IMR-90 (cell line): ENCODE results near the gene MGME1. TPM values are rescaled to one million over a fixed set of nuclear protein-coding genes. Genes with fewer than 3 reads are reported as not detected.

Experiments used
- ATAC-seq: fragments of 200-7000 bp; cut with Tn5 transposase; 2 replicates; pipeline ENCODE4 v1.9.1; 2020; ENCODE audit warnings: low read depth, mild to moderate bottlenecking, moderate library complexity
- BruUV-seq: library from RNA; stranded (reverse); fragments of 400-500 nt; replicated peaks from 2 replicates; lab custom pipeline; 2021; lab: Mats Ljungman, UMichigan
- CTCF ChIA-PET: fragments of 300-600 bp; formaldehyde crosslinking; extraction: SDS; loops from one replicate; lab custom pipeline; 2021; ENCODE audit warnings: antibody characterized with exemption; lab: Yijun Ruan, JAX
- POLR2A ChIA-PET: fragments of 300-600 bp; sonication (Branson Sonifier 250); formaldehyde crosslinking; loops from one replicate; lab custom pipeline; 2022; ENCODE audit warnings: antibody characterized with exemption; ENCODE audit not compliant: unreplicated experiment; lab: Charles Lee
- DNase-seq: peaks from one replicate; pipeline ENCODE4 v3.0.0; 2013
- H2AFZ ChIP-seq: replicated peaks from 2 replicates; pipeline ENCODE3; 2013; ENCODE audit warnings: low read length, mild to moderate bottlenecking; ENCODE audit not compliant: poor library complexity
- H2AK5ac ChIP-seq: 2 replicates; pipeline ENCODE4 v1.6.1; 2013; ENCODE audit warnings: low read depth, low read length, inconsistent platforms
- H2AK9ac ChIP-seq: replicated peaks from 2 replicates; pipeline ENCODE3; 2013; ENCODE audit warnings: mild to moderate bottlenecking, low read depth, low read length, moderate library complexity; ENCODE audit not compliant: poor library complexity
- H2BK120ac ChIP-seq: 2 replicates; pipeline ENCODE4 v1.6.1; 2013; ENCODE audit warnings: low read depth, low read length, inconsistent platforms
- H2BK15ac ChIP-seq: 3 replicates; pipeline ENCODE4 v1.6.1; 2013; ENCODE audit warnings: low read depth, low read length, inconsistent platforms
- H2BK20ac ChIP-seq: 2 replicates; pipeline ENCODE4 v1.6.1; 2013; ENCODE audit warnings: low read depth, mild to moderate bottlenecking, inconsistent platforms, low read length, moderate library complexity
- H2BK5ac ChIP-seq: 2 replicates; pipeline ENCODE4 v1.6.1; 2013; ENCODE audit warnings: mild to moderate bottlenecking, low read depth, low read length, inconsistent platforms; ENCODE audit not compliant: poor library complexity, severe bottlenecking
- H3K14ac ChIP-seq: replicated peaks from 2 replicates; pipeline ENCODE4 v1.6.1; 2013; ENCODE audit warnings: low read depth, low read length, inconsistent platforms
- H3K18ac ChIP-seq: 2 replicates; pipeline ENCODE4 v1.6.1; 2013; ENCODE audit warnings: low read depth, low read length, control low read depth
- H3K23ac ChIP-seq: 2 replicates; pipeline ENCODE4 v1.6.1; 2013; ENCODE audit warnings: low read depth, low read length, inconsistent platforms
- H3K27ac ChIP-seq: 2 replicates; pipeline ENCODE4 v1.5.1; 2013; ENCODE audit warnings: mild to moderate bottlenecking, control low read depth, low read length; ENCODE audit not compliant: insufficient read depth
- H3K27me3 ChIP-seq: 2 replicates; pipeline ENCODE4 v1.6.1; 2013; ENCODE audit warnings: low read length; ENCODE audit not compliant: control insufficient read depth, insufficient read depth
- H3K36me3 ChIP-seq: 2 replicates; pipeline ENCODE4 v1.6.1; 2013; ENCODE audit warnings: low read length, mixed read lengths; ENCODE audit not compliant: control insufficient read depth, insufficient read depth
- H3K4ac ChIP-seq: 2 replicates; pipeline ENCODE4 v1.6.1; 2013; ENCODE audit warnings: low read depth, low read length, inconsistent platforms
- H3K4me1 ChIP-seq: 2 replicates; pipeline ENCODE4 v1.6.1; 2013; ENCODE audit warnings: low read length, mixed read lengths; ENCODE audit not compliant: control insufficient read depth, insufficient read depth
- H3K4me2 ChIP-seq: 2 replicates; pipeline ENCODE4 v1.6.1; 2013; ENCODE audit warnings: low read depth, mild to moderate bottlenecking, control low read depth, low read length, moderate library complexity
- H3K4me3 ChIP-seq: 2 replicates; pipeline ENCODE4 v1.5.1; 2013; ENCODE audit warnings: low read depth, mild to moderate bottlenecking, control low read depth, low read length, moderate library complexity; ENCODE audit not compliant: insufficient read depth
- H3K56ac ChIP-seq: 2 replicates; pipeline ENCODE4 v1.6.1; 2013; ENCODE audit warnings: low read length, inconsistent platforms; ENCODE audit not compliant: insufficient read depth; ENCODE audit errors: extremely low read depth
- H3K79me1 ChIP-seq, 2 experiments: 2 replicates each; pipeline ENCODE4 v1.6.1; 2013; ENCODE audit warnings: low read length in 2 of 2, inconsistent platforms in 1 of 2, low read depth in 1 of 2
- H3K9ac ChIP-seq: 2 replicates; pipeline ENCODE4 v1.6.1; 2013; ENCODE audit warnings: low read depth, low read length, control low read depth
- H3K9me1 ChIP-seq: 2 replicates; pipeline ENCODE4 v1.6.1; 2013; ENCODE audit warnings: low read length, inconsistent platforms; ENCODE audit not compliant: insufficient read depth
- H3K9me3 ChIP-seq: 2 replicates; pipeline ENCODE4 v1.6.1; 2013; ENCODE audit warnings: low read length; ENCODE audit not compliant: control insufficient read depth, insufficient read depth
- H4K20me1 ChIP-seq: 2 replicates; pipeline ENCODE4 v1.6.1; 2013; ENCODE audit warnings: low read length, inconsistent platforms; ENCODE audit not compliant: insufficient read depth
- H4K5ac ChIP-seq: 2 replicates; pipeline ENCODE4 v1.6.1; 2013; ENCODE audit warnings: mild to moderate bottlenecking, low read depth, low read length, control low read depth
- H4K8ac ChIP-seq, 2 experiments: 2 replicates each; pipeline ENCODE4 v1.6.1; 2013; ENCODE audit warnings: low read depth in 2 of 2, low read length in 2 of 2, control low read depth in 1 of 2, inconsistent platforms in 1 of 2
- H4K91ac ChIP-seq: 2 replicates; pipeline ENCODE4 v1.6.1; 2013; ENCODE audit warnings: low read depth, low read length, inconsistent platforms; ENCODE audit not compliant: insufficient read depth
- BHLHE40 ChIP-seq: fragments of 150-350 bp; IDR thresholded peaks from 2 replicates; pipeline ENCODE4 v1.6.1; 2016; ENCODE audit warnings: mild to moderate bottlenecking, low read depth, low read length
- CEBPB ChIP-seq: IDR thresholded peaks from 2 replicates; pipeline ENCODE4 v1.6.1; 2012; ENCODE audit warnings: low read depth, low read length, improper control_type of control experiment
- CHD1 ChIP-seq: IDR thresholded peaks from 2 replicates; pipeline ENCODE4 v1.6.1; 2012; ENCODE audit warnings: low read depth, low read length, improper control_type of control experiment
- FOS ChIP-seq: fragments of 150-350 bp; IDR thresholded peaks from 2 replicates; pipeline ENCODE4 v1.6.1; 2016; ENCODE audit warnings: low read depth, low read length
- MAFK ChIP-seq: IDR thresholded peaks from 2 replicates; pipeline ENCODE4 v1.6.1; 2012; ENCODE audit warnings: low read depth, low read length, improper control_type of control experiment
- MAZ ChIP-seq: IDR thresholded peaks from 2 replicates; pipeline ENCODE4 v1.6.1; 2012; ENCODE audit warnings: low read depth, mild to moderate bottlenecking, low read length, improper control_type of control experiment, moderate library complexity, borderline replicate concordance
- MXI1 ChIP-seq: IDR thresholded peaks from 2 replicates; pipeline ENCODE4 v1.6.1; 2012; ENCODE audit warnings: low read depth, mild to moderate bottlenecking, low read length, moderate library complexity, borderline replicate concordance
- NFE2L2 ChIP-seq: fragments of 150-350 bp; IDR thresholded peaks from 2 replicates; pipeline ENCODE4 v1.6.1; 2016; ENCODE audit warnings: low read depth, mild to moderate bottlenecking, low read length
- RAD21 ChIP-seq: IDR thresholded peaks from 2 replicates; pipeline ENCODE4 v1.6.1; 2012; ENCODE audit warnings: low read length, improper control_type of control experiment
- RCOR1 ChIP-seq: IDR thresholded peaks from 2 replicates; pipeline ENCODE4 v1.6.1; 2012; ENCODE audit warnings: mild to moderate bottlenecking, low read length, improper control_type of control experiment; ENCODE audit not compliant: insufficient replicate concordance
- RFX5 ChIP-seq: IDR thresholded peaks from 2 replicates; pipeline ENCODE4 v1.8.0; 2012; ENCODE audit warnings: low read depth, mild to moderate bottlenecking, low read length, moderate library complexity
- WGBS, 2 experiments: methylation state at CpG; one replicate each; pipeline versions ENCODE4 v1.1.5 to v1.1.7; 2013; ENCODE audit warnings: missing lambda C conversion rate in 2 of 2; ENCODE audit not compliant: insufficient read length in 1 of 2; ENCODE audit errors: extremely low coverage in 2 of 2; 5-methylcytosine and 5-hydroxymethylcytosine counted together
- dilution Hi-C: fragments of 300-500 bp; cut with HindIII; formaldehyde crosslinking; loops from one replicate; pipeline ENCODE4 v1.14.3; 2018; ENCODE audit warnings: low sequenced_read_pairs; ENCODE audit not compliant: unreplicated experiment
- in situ Hi-C: fragments of 300-500 bp; cut with MboI; formaldehyde crosslinking; loops from 3 replicates; pipeline ENCODE4 v1.14.3; 2019; ENCODE audit warnings: low sequenced_read_pairs, inconsistent platforms, mixed read lengths
- intact Hi-C: fragments of 100-400 bp; cut with micrococcal nuclease; formaldehyde crosslinking; loops from 2 replicates; pipeline ENCODE4 v1.10.0; 2022
- polyA plus RNA-seq, 3 experiments: library from polyadenylated mRNA; depleted of rRNA; stranded (reverse); fragments of >200 nt; gene quantifications; 2 replicates each; pipeline ENCODE4 v1.2.3, GENCODE V29; 2012; ENCODE audit warnings: low replicate concordance in 1 of 3
- total RNA-seq: library from RNA; depleted of rRNA; stranded (reverse); fragments of >200 nt; gene quantifications from 2 replicates; pipeline ENCODE4 v1.2.3, GENCODE V29; 2012
- TF ChIP-seq, protein P1 (sequence below): fragments of 150-350 bp; IDR thresholded peaks from 2 replicates; pipeline ENCODE4 v1.6.1; 2017; ENCODE audit warnings: mild to moderate bottlenecking, antibody characterized with exemption, low read length, low read depth
- TF ChIP-seq, protein P2 (sequence below): conservative IDR thresholded peaks from 2 replicates; pipeline ENCODE4 v1.5.1; 2012; ENCODE audit warnings: mild to moderate bottlenecking, low read depth, low read length, improper control_type of control experiment

The MGME1 gene
- total and polyA plus RNA-seq, 2 of the 4 experiments (the other 2 are of a cell fraction), result 7.2 to 9.3 TPM

DNA sequence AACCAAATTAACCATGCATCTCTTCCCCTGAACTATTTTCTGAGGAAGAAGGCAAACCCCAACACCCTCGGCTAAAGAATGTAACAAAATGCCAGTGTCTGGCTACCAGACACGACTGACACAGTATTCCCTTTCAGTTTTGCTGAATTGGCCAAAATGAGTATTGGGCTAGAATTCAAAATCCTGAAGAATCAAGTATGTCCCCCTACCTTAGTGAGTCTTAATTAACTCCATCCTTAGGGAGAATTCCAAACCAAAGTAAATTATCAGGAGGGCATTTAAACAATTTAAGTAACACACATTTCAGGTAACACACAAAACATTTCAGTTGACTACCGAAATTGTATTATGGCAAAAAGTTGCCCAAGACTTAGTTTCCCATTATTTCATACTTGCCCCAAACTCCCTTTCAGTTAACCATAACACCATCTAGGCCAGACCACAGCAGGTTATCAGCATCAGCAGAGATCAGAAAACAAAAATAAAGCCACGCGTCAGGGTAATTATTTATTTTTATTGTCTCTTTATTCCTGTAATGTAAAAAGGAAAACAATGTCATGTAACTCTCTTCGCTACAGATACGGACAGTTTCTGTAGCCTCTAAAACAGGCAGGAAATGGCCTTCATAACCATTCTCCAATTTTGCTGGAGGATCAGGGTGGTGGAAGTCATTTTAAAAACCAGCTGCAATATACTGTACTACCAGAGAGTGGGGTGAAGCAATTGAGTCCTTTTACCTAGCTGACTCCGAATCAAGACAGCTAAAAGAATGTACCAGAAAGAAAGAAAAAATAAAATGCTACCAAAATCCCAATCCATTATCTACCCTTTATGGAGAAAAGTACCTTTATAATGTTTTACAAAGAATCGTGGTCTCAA is 2.1 kb upstream of the MGME1 start:
- intact Hi-C loops (no loop called here), dilution Hi-C loops (no loop called here)
- CTCF ChIA-PET, result interaction anchor here (0.6 to 1.1 kb wide), 3 partner anchors 8 to 274 kb away, joined by 3 read pairs; no protein-coding TSS in a partner anchor
- no peak for TF ChIP-seq NFE2L2
- TF ChIP-seq RFX5, result no peak
- TF ChIP-seq RCOR1, result no peak
- peak; percentile 57; the same call in 1 of the 2 replicates for TF ChIP-seq CEBPB
- TF ChIP-seq, protein P1, sequence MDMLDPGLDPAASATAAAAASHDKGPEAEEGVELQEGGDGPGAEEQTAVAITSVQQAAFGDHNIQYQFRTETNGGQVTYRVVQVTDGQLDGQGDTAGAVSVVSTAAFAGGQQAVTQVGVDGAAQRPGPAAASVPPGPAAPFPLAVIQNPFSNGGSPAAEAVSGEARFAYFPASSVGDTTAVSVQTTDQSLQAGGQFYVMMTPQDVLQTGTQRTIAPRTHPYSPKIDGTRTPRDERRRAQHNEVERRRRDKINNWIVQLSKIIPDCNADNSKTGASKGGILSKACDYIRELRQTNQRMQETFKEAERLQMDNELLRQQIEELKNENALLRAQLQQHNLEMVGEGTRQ, result no peak
- TF ChIP-seq MAZ, result no peak
- TF ChIP-seq BHLHE40, result no peak
- peak; percentile 28 for TF ChIP-seq RAD21
- no peak for TF ChIP-seq MXI1
- TF ChIP-seq, protein P2, sequence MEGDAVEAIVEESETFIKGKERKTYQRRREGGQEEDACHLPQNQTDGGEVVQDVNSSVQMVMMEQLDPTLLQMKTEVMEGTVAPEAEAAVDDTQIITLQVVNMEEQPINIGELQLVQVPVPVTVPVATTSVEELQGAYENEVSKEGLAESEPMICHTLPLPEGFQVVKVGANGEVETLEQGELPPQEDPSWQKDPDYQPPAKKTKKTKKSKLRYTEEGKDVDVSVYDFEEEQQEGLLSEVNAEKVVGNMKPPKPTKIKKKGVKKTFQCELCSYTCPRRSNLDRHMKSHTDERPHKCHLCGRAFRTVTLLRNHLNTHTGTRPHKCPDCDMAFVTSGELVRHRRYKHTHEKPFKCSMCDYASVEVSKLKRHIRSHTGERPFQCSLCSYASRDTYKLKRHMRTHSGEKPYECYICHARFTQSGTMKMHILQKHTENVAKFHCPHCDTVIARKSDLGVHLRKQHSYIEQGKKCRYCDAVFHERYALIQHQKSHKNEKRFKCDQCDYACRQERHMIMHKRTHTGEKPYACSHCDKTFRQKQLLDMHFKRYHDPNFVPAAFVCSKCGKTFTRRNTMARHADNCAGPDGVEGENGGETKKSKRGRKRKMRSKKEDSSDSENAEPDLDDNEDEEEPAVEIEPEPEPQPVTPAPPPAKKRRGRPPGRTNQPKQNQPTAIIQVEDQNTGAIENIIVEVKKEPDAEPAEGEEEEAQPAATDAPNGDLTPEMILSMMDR, result peak; percentile 27; the same call in 1 of the 2 replicates
- no peak for TF ChIP-seq CHD1
- peak; percentile 83 for TF ChIP-seq MAFK
- TF ChIP-seq FOS, result no peak

More for the DNA sequence above, 2.1 kb upstream of the MGME1 start:
- H3K9me3 ChIP-seq, result no peaks in the 10 kb centered on the region
- H3K4me1 ChIP-seq, result peaks cover 11% of the 10 kb centered on the region
- H3K23ac ChIP-seq, result peak overlapping the region; percentile 93
- peak overlapping the region; percentile 59; the same call in 1 of the 2 replicates for H3K56ac ChIP-seq
- peaks cover 9% of the 10 kb centered on the region for H3K9me1 ChIP-seq
- peak overlapping the region; percentile 84 for H3K27ac ChIP-seq
- POLR2A ChIA-PET, result interaction anchor here (0.6 to 0.7 kb wide), 2 partner anchors 10 to 18 kb away, joined by 3 read pairs; no protein-coding TSS in a partner anchor
- H2AFZ ChIP-seq, result no peak overlapping the region
- no peak for ATAC-seq
- peak overlapping the region; percentile 25; the same call in 1 of the 2 replicates for H3K4ac ChIP-seq
- peak overlapping the region; percentile 70 for H3K14ac ChIP-seq
- no TSS peak for BruUV-seq
- 29% methylated on average over 1 of the region's 9 CpGs; no CpG with 5 or more reads in 1 of the 2 experiments for WGBS, 2 experiments
- peak overlapping the region; percentile 3; the same call in 1 of the 2 replicates for H2AK5ac ChIP-seq
- no peaks in the 10 kb centered on the region for H3K27me3 ChIP-seq
- H3K79me1 ChIP-seq, result peaks cover 0 to 25% of the 10 kb centered on the region in 2 experiments; a peak in 2 of 4 replicates
- H4K91ac ChIP-seq, result no peak overlapping the region; the same call in 1 of the 2 replicates
- peak; percentile 42 for DNase-seq
- peaks cover 60% of the 10 kb centered on the region for H4K20me1 ChIP-seq
- H2BK20ac ChIP-seq, result no peak overlapping the region
- H3K18ac ChIP-seq, result no peak overlapping the region; the same call in 1 of the 2 replicates
- in situ Hi-C loops, result no loop called here
- H3K36me3 ChIP-seq, result peaks cover 8% of the 10 kb centered on the region
- peak overlapping the region; percentile 94 for H3K4me2 ChIP-seq
- no peak overlapping the region for H2AK9ac ChIP-seq
- peak overlapping the region; percentile 62 for H3K9ac ChIP-seq
- H4K8ac ChIP-seq, result peak overlapping the region; percentile 9 to 44; a peak in 2 of 4 replicates
- peak overlapping the region; percentile 12; the same call in 1 of the 2 replicates for H2BK120ac ChIP-seq
- no peak overlapping the region; the same call in 2 of the 3 replicates for H2BK15ac ChIP-seq
- peak overlapping the region; percentile 33; the same call in 1 of the 2 replicates for H4K5ac ChIP-seq
- H2BK5ac ChIP-seq, result peak overlapping the region; percentile 85
- peak overlapping the region; percentile 83 for H3K4me3 ChIP-seq
